Cardiac muscle cell (in vitro differentiated cells and primary cell): ENCODE measurements around the gene CA7. TPM values are rescaled to one million over a fixed set of nuclear protein-coding genes. Genes with fewer than 3 reads are reported as not detected.
A peak's percentile ranks its signal among the peaks of the same experiment; 100 is the strongest.
"Not testable (repeated sequence)": the region's sequence is repeated elsewhere in the genome, so short reads cannot be mapped to it uniquely, and the experiment has no call there.

Experiments used
- DNase-seq, 2 donors: peaks; one replicate each; pipeline versions ENCODE4 v3.0.0 to v3.0.0-alpha.2; 2010 to 2017; ENCODE audit warnings: low read depth in 1 of 2, low spot score in 1 of 2
- H3K27ac ChIP-seq: fragments of 200-600 bp; sonication (generic); 2 replicates; pipeline ENCODE4 v1.5.1; 2016
- H3K27me3 ChIP-seq: fragments of 200-600 bp; sonication (generic); 2 replicates; pipeline ENCODE4 v1.6.0; 2016; ENCODE audit warnings: control low read depth
- H3K36me3 ChIP-seq: fragments of 200-600 bp; sonication (generic); 2 replicates; pipeline ENCODE4 v1.5.1; 2016; ENCODE audit warnings: control low read depth
- H3K4me1 ChIP-seq: fragments of 200-600 bp; sonication (generic); 2 replicates; pipeline ENCODE4 v1.8.1; 2017; ENCODE audit warnings: low read depth, mild to moderate bottlenecking, mixed run types
- H3K4me3 ChIP-seq: fragments of 200-600 bp; sonication (generic); 2 replicates; pipeline ENCODE4 v1.5.1; 2016; ENCODE audit warnings: mild to moderate bottlenecking
- H3K9me3 ChIP-seq: fragments of 200-600 bp; sonication (generic); 2 replicates; pipeline ENCODE4 v1.5.1; 2017; ENCODE audit warnings: low read depth, mild to moderate bottlenecking, control low read depth
- CTCF ChIP-seq: IDR thresholded peaks from 2 replicates; pipeline ENCODE4 v1.5.1; 2012; ENCODE audit warnings: low read depth, mild to moderate bottlenecking, low read length
- polyA plus RNA-seq: library from polyadenylated mRNA; unstranded; fragments of >200 nt; fragmentation: Nextera tagmentation; extraction: Ambion mirVana; gene quantifications from 2 replicates; pipeline ENCODE4 v1.2.1, GENCODE V29; 2016
- total RNA-seq: library from RNA; depleted of rRNA; stranded (reverse); fragments of >200 nt; gene quantifications from 2 replicates; pipeline ENCODE4 v1.2.3, GENCODE V29; 2016

CA7 gene
- total and polyA plus RNA-seq, 2 experiments from 2014 or later = 0.27 to 1.2 TPM

DNA sequence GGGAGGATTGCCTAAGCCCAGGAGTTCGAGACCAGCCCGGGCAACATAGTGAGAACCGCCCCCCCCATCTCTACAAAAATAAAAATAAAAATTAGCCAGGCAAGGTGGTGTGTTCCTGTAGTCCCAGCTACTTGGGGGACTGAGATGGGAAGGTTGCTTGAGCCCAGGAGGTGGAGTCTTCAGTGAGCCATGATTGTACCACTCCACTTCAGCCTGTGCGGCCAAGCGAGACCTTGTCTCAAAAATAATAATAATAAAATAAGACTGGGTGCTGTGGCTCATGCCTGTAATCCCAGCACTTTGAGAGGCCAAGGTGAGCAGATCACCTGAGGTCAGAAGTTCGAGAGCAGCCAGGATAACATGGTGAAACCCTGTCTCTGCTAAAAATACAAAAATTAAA, 47.6 kb downstream of the CA7 start:
- H3K9me3 ChIP-seq = no peaks in the 10 kb centered on the region
- peaks cover 14% of the 10 kb centered on the region for H3K4me1 ChIP-seq
- no peak for TF ChIP-seq CTCF
- H3K27me3 ChIP-seq = no peaks in the 10 kb centered on the region
- peaks cover 1% of the 10 kb centered on the region for H3K36me3 ChIP-seq
- no peak overlapping the region for H3K27ac ChIP-seq
- DNase-seq = no peak
- no peak overlapping the region for H3K4me3 ChIP-seq

GRCh38 chr16:66894055-66894454, 49.8 kb downstream of the CA7 start:
- no peaks in the 10 kb centered on the region for H3K36me3 ChIP-seq
- H3K9me3 ChIP-seq = no peaks in the 10 kb centered on the region
- DNase-seq = no peak
- no peak overlapping the region for H3K4me3 ChIP-seq
- peaks cover 16% of the 10 kb centered on the region for H3K4me1 ChIP-seq
- no peak for TF ChIP-seq CTCF
- H3K27me3 ChIP-seq = no peaks in the 10 kb centered on the region
- H3K27ac ChIP-seq = no peak overlapping the region

- Histone ChIP-seq H3K9me3 (no peaks in the 10 kb centered on the region), H3K4me1 (peaks cover 27% of the 10 kb centered on the region), H3K27me3 (no peaks in the 10 kb centered on the region), H3K4me3 (no peak overlapping the region), H3K27ac (peak overlapping the region; percentile 1), H3K36me3 (no peaks in the 10 kb centered on the region)
- peak; percentile 85 to 90 for DNase-seq
- TF ChIP-seq CTCF = peak; percentile 84
These were observed 50.9 kb downstream of the CA7 start for GRCh38 chr16:66894948-66895688.

GRCh38 chr16:66895689-66895979, 51.4 kb downstream of the CA7 start:
- H3K27me3 ChIP-seq = no peaks in the 10 kb centered on the region
- H3K4me3 ChIP-seq = no peak overlapping the region
- no peaks in the 10 kb centered on the region for H3K9me3 ChIP-seq
- no peaks in the 10 kb centered on the region for H3K36me3 ChIP-seq
- H3K4me1 ChIP-seq = peaks cover 32% of the 10 kb centered on the region
- peak overlapping the region; percentile 1 for H3K27ac ChIP-seq
- TF ChIP-seq CTCF = no peak
- DNase-seq = no peak

DNA sequence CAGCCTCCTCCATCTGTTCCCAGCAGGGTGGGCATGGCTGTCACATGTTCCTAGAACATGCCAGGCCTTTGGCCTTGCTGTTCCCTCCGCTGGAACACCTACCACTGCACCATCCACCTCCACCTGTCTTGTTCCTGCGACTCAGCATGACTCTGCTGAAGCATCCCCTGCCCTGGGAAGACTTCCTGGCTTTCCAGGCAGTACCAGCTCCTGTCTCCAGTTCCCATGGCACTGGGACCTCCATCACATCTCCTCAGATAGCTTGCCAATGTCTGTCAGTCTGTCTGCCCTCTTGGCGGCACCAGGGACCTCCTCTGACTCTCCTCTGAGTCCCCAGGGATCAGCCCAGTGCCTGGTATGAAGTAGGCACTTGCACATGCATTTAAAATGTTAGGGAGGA, 51.8 kb downstream of the CA7 start:
- no peak overlapping the region for H3K27ac ChIP-seq
- DNase-seq = no peak

DNA sequence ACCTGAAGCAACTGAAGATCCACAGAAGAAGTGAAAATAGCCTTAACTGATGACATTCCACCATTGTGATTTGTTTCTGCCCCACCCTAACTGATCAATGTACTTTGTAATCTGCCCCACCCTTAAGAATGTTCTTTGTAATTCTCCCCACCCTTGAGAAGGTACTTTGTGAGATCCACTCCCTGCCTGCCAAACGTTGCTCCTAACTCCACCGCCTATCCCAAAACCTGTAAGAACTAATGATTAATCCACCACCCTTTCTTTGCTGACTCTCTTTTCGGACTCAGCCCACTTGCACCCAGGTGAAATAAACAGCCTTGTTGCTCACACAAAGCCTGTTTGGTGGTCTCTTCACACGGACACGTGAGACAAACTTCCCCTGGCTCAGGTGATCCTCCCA, 52.5 kb downstream of the CA7 start:
- not testable (repeated sequence) for H3K9me3 ChIP-seq, H3K4me3 ChIP-seq
- peaks cover 43% of the 10 kb centered on the region for H3K4me1 ChIP-seq

More for the DNA sequence above, 51.8 kb downstream of the CA7 start:
- Histone ChIP-seq H3K36me3 (no peaks in the 10 kb centered on the region), H3K4me3 (no peak overlapping the region), H3K27me3 (no peaks in the 10 kb centered on the region), H3K9me3 (no peaks in the 10 kb centered on the region), H3K4me1 (peaks cover 36% of the 10 kb centered on the region)
- no peak for TF ChIP-seq CTCF

More for the DNA sequence above, 52.5 kb downstream of the CA7 start:
- H3K27me3 ChIP-seq, H3K36me3 ChIP-seq, H3K27ac ChIP-seq, DNase-seq: not testable (repeated sequence)
